NCI-H510A treated with DMSO at 0.1 percent for 48 hours (cell line): ENCODE data around the gene IGSF9B.

ENCODE experiments used
- DNase-seq: peaks from one replicate; lab custom pipeline; 2025; lab: John Stamatoyannopoulos, UW

The IGSF9B gene

GRCh38 chr11:133898770-133899115 is 58.0 kb downstream of the IGSF9B start:
- no peak for DNase-seq

DNA sequence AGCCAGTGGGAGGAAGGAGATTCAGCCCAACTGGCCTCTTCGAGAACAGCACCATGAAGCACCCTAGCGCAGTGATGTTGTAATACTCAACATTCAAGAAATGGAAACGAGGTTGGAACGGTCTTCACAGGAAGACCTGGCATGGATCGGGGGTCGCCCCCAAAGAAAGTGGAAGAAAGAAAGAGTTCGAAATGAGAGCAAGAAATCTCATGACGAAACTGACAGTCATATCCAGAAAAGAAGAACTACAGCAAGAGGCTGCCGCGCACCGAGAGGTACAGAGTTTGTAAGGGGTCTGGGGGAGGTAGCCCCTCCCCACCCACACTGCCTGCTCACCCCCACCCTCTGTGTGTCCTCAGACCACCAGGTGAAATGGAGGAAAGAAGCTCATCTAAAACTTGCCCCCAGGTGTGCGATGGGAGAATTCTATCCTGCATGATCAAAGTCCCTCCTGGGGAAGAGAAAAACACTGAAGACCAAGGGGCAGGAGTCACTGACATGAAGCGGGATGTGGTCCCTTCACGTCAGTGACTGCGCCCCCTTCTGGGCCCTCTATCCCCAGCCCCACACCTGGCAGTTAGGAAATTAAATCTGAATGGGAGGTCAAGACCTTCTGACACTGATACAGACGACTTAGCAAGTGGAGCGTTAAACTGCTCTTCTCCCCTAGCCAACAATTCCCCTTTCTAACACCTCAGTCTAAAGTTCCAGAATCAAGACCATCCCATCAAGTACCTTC is 58.6 kb downstream of the IGSF9B start:
- no peak for DNase-seq

GRCh38 chr11:133897331-133897650 is 59.5 kb downstream of the IGSF9B start:
- no peak for DNase-seq

- DNase-seq = no peak
These were observed 60.0 kb downstream of the IGSF9B start for GRCh38 chr11:133896642-133897330.

DNA sequence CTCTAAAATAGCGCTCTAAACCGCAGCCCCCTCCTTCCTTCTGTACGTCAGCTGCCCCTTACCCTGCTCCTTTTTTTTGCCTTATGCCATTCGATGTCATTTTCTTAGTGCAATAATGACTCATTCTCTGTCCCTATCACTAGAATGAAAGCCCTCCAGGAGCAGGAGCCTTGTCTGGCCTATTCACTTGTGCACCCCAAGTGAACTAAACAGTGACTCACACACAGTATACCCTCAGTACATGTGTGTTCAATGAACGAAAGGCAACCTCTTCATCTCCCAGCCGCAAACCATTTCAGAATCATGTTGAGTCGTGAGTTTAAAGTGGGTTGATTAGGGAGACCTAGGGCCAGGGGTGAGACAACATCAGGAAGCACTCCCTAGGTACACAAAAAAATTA is 60.7 kb downstream of the IGSF9B start:
- no peak for DNase-seq

DNA sequence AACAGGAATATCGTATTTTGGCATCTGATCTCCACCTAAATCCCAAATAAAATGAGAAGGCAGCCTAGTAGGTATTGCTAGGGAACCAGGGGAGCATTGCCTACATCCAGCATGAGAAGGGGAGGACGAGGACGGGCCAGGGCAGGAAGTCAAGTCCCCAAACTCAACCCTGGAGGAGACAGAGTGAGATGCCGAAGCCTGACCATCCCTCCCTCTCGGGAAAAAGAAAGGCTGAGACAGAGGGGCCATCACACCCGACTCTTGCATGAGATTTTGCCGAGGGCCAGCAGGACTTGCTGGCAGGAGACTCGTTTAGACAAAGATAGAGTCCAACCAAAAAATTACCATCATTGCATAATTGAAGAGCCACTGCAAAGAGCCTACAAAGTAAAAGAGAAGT is 61.2 kb downstream of the IGSF9B start:
- no peak for DNase-seq

DNA sequence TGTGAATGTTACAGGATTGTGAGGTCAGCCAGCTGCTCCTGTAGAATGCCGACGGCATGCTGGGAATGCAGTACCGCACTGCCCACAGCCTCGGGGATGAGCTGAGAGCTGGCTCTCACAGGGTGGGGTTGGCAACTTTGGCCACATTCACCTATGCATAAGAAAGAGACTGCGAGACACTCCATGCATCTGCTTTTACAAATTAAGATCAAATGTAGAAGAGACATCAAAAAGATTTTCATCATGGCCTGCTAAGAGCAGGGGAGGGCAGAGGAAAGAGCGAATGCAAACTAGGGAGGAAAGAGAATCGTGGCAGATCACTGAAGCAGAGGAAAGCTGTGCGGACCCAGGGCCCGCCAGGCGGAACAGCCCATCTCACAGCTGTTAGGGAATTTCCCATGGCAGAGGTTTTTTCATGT is 61.7 kb downstream of the IGSF9B start:
- DNase-seq = no peak

DNA sequence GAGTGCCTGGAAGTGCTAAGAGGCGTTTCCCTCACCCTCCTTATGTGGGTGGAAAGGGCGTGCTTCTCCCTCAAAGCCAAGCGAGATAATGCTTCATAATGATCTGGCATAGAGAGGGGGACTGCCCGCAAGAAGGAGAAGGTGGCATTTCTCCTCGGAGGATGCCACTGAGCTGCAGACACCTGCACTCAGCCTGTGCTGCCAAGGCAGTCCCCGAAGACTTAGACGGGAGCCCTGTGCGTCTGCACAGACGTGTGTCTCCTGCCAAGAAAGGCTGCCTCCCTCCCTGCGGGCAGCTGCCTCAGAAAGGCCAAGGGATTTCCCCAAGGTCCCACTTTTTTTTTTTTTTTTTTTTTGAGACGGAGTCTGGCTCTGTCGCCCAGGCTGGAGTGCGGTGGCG is 63.4 kb downstream of the IGSF9B start:
- DNase-seq = no peak

GRCh38 chr11:133892584-133893380 is 64.0 kb downstream of the IGSF9B start:
- DNase-seq = no peak

- no peak for DNase-seq
These were observed 64.6 kb downstream of the IGSF9B start for GRCh38 chr11:133892126-133892525.

- no peak for DNase-seq
These were observed 66.9 kb downstream of the IGSF9B start for GRCh38 chr11:133889893-133890292.

DNA sequence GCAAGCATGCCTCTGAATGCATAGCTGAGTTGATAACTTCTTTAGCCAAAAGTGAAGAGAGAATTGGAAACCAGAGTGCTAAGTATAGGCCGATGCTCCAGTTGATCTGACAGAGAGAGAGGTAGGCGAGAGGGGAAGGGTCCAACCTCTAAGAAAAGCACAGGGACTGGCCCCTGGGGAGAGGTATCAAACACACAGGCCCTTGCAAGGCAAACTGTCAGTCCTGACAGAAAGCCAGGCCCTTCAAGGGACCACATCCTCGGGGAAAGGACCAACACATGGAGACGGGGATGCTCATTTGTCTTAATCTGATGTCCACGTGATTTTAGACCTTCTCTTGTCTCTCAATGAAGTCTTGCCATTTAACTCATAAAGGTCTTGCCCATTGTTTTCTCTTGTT is 67.6 kb downstream of the IGSF9B start:
- DNase-seq = no peak

DNA sequence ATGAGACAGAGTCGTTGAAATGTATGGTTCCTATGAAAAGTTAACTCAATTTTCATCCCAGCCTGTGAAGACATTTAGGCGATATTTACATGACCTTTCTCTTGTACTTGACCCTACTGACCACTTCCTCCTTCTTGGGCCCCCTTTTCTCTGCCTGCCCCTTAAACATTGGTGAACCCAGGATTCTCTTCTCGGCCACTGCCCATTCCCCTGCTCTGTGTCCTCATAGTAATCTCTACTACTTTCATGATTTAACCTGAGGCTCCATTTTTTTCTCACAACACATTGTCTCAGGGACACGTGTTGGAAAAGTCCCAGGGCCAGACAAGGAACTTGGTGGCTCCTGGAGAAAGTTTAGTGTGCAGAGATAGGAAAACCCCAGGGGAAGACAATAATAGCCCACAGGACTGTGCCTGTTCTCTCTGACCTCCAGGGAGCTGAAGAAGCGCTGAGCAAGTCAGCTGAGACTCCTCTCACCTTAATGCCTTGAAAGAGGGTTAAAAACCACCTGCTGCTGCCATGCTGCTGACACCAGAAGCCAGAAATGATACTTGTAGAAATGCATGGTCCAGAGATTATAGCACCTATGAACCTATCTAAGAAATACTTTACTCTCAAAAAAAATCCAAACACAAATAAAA is 69.0 kb downstream of the IGSF9B start:
- DNase-seq = no peak

DNA sequence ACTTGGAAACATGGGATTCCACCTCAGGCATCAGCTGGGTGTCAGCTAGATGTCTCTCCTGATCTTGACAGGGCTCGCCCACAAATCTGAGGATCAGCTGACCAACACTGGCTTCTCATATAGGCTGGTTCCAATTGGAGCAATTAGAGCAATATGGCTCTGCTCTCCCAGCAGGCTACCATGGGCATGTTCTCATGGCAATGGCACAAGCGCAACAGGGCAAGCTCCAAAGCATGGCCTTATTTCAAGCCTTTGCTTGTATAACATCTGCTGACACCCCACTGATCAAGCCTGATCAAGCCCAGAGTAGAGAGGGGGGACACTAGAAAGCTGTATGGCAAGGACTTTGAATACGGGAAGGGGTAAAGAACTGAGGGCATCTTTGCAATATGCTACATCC is 70.7 kb downstream of the IGSF9B start:
- DNase-seq = no peak

- no peak for DNase-seq
These were observed 84.6 kb downstream of the IGSF9B start for GRCh38 chr11:133872160-133872559.

GRCh38 chr11:133867456-133867855 is 89.3 kb downstream of the IGSF9B start:
- DNase-seq = no peak

DNA sequence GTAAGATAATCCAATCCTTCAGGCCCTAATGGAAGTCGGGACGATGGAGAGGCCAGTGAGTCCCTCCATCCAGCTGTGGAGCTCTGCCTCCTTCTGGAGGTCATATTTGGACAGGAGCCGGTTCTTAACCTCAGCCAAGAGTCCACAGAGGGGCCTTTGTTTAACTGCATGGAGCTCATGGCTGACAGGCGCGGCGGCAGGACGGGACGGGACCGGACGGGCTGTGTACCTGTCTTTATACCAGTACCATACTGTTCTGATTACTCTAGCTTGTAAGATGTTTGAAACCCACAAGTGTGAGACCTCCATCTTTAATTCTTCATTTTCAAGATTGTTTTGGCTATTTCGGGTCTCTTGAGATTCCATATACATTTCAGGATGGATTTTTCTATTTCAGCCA is 91.3 kb downstream of the IGSF9B start:
- DNase-seq = no peak

DNA sequence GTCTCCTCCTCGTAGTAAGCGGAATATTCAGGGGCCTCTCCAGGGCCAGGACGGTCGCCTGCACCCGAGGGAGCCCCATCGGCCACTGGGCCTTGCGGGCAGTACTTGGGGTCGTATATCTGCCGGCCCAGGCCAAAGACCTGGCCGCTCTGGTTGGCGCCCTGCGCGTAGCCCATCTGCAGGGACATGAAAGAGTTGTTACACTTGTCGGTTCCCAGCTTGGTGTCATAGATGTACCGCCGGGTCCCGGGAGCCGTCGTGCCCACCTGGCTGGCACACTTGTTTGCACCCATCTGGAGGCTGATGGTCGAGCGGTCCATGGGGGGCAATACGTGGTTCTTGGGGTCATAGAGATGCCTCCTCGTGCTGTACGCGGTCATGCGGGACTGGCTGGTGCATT is 92.0 kb downstream of the IGSF9B start:
- no peak for DNase-seq

DNA sequence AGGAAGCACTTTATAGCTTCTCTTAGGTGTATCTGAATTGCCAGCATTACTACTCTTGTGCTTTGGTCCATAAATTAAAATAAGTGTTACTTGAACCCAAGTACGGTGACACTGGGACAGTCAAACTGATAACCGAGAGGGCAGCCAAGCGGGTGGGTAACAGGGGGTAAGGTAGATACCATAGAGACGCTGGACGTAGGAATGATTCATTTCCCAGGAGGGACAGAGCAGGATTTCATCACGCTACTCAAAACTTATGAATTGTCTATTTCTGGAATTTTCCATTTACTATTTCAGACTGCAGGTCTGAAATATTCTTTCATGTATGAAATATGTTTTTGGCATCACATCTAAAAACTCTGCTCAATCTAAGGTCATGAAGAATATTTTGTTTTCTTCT is 96.6 kb downstream of the IGSF9B start:
- DNase-seq = no peak
